H1 (cell line): ENCODE measurements around the gene PLB1. TPM values are rescaled to one million over a fixed set of nuclear protein-coding genes. Genes with fewer than 3 reads are reported as not detected.

ENCODE experiments used
- CTCF ChIA-PET: fragments of 300-600 bp; sonication (Branson Sonifier 250); formaldehyde crosslinking; loops from one replicate; lab custom pipeline; 2021; ENCODE audit not compliant: partially characterized antibody; lab: Charles Lee
- POLR2A ChIA-PET: fragments of 300-600 bp; sonication (Branson Sonifier 250); formaldehyde crosslinking; loops from one replicate; lab custom pipeline; 2021; ENCODE audit warnings: inconsistent platforms; ENCODE audit not compliant: partially characterized antibody; lab: Charles Lee
- DNase-seq, 2 experiments: peaks; one replicate each; pipeline versions ENCODE4 v3.0.0 to v3.0.0-alpha.2; 2010 to 2022; ENCODE audit warnings: low spot score in 2 of 2, low read depth in 1 of 2, mixed read lengths in 1 of 2
- FAIRE-seq: peaks from 2 replicates; lab custom pipeline; 2011; peaks lifted over from hg19 to GRCh38; lab: Jason Lieb, UNC
- H2AFZ ChIP-seq: 2 replicates; pipeline ENCODE4 v1.8.1; 2012; ENCODE audit warnings: low read length, inconsistent platforms
- H2AK5ac ChIP-seq: 2 replicates; pipeline ENCODE4 v1.6.1; 2013; ENCODE audit warnings: low read depth, low read length
- H2BK120ac ChIP-seq: replicated peaks from 2 replicates; pipeline ENCODE3; 2013; ENCODE audit warnings: low read depth, low read length, inconsistent platforms
- H2BK12ac ChIP-seq: 2 replicates; pipeline ENCODE4 v1.6.1; 2013; ENCODE audit warnings: low read depth, low read length
- H2BK15ac ChIP-seq: 2 replicates; pipeline ENCODE4 v1.6.1; 2013; ENCODE audit warnings: low read length
- H2BK20ac ChIP-seq: 2 replicates; pipeline ENCODE4 v1.6.1; 2013; ENCODE audit warnings: low read length
- H2BK5ac ChIP-seq: 2 replicates; pipeline ENCODE4 v1.6.1; 2013; ENCODE audit warnings: low read depth, low read length
- H3K14ac ChIP-seq: 2 replicates; pipeline ENCODE4 v1.6.1; 2013; ENCODE audit warnings: inconsistent platforms; ENCODE audit not compliant: insufficient read length
- H3K18ac ChIP-seq: 2 replicates; pipeline ENCODE4 v1.6.1; 2013; ENCODE audit warnings: low read length; ENCODE audit errors: extremely low read depth
- H3K23ac ChIP-seq: 2 replicates; pipeline ENCODE4 v1.6.1; 2013; ENCODE audit warnings: inconsistent platforms; ENCODE audit not compliant: insufficient read length
- H3K23me2 ChIP-seq: 2 replicates; pipeline ENCODE4 v1.6.1; 2013; ENCODE audit warnings: low read depth, low read length
- H3K27ac ChIP-seq: 2 replicates; pipeline ENCODE4 v1.6.1; 2011; ENCODE audit warnings: low read depth, low read length, inconsistent platforms
- H3K27me3 ChIP-seq, 4 experiments: replicated peaks in 1 of 4; 1 replicate in 1 of 4; 2 replicates in 3 of 4; pipeline versions ENCODE4 v1.6.1 to v1.8.1; 2011 to 2013; ENCODE audit warnings: low read length in 3 of 4, mild to moderate bottlenecking in 3 of 4, inconsistent platforms in 2 of 4, mixed read lengths in 2 of 4, moderate library complexity in 1 of 4; ENCODE audit not compliant: control insufficient read depth in 3 of 4, insufficient read depth in 3 of 4; ENCODE audit errors: extremely low read depth in 1 of 4
- H3K36me3 ChIP-seq, 4 experiments: 2 replicates each; pipeline versions ENCODE4 v1.6.1 to v1.8.1; 2011 to 2013; ENCODE audit warnings: mild to moderate bottlenecking in 4 of 4, low read length in 3 of 4, moderate library complexity in 2 of 4, control low read depth in 1 of 4, inconsistent platforms in 1 of 4; ENCODE audit not compliant: insufficient read depth in 4 of 4, control insufficient read depth in 2 of 4
- H3K4ac ChIP-seq: replicated peaks from 2 replicates; pipeline ENCODE3; 2013; ENCODE audit warnings: low read length, low read depth, mixed read lengths, inconsistent platforms; ENCODE audit not compliant: insufficient read length
- H3K4me1 ChIP-seq, 4 experiments: replicated peaks in 1 of 4; 1 replicate in 1 of 4; 2 replicates in 3 of 4; pipeline versions ENCODE4 v1.6.1 to v1.8.1; 2011 to 2013; ENCODE audit warnings: low read length in 3 of 4, inconsistent platforms in 2 of 4, mixed read lengths in 1 of 4; ENCODE audit not compliant: insufficient read depth in 4 of 4, control insufficient read depth in 3 of 4
- H3K4me2 ChIP-seq, 2 experiments: 2 replicates each; pipeline versions ENCODE4 v1.6.1 to v1.8.1; 2011 to 2013; ENCODE audit warnings: low read depth in 2 of 2, low read length in 2 of 2, control low read depth in 1 of 2, inconsistent platforms in 1 of 2, mild to moderate bottlenecking in 1 of 2; ENCODE audit not compliant: insufficient read depth in 1 of 2
- H3K4me3 ChIP-seq, 4 experiments: fragments of 200-600, 300-600 bp in 1 of 4; sonication (generic), shearing (Covaris generic), sonication (Bioruptor Twin) in 1 of 4; 2 replicates each; pipeline versions ENCODE4 v1.5.1 to v1.8.1; 2011 to 2016; ENCODE audit warnings: low read length in 4 of 4, low read depth in 3 of 4, control low read depth in 2 of 4, inconsistent platforms in 2 of 4, mild to moderate bottlenecking in 2 of 4, mixed read lengths in 1 of 4, moderate library complexity in 1 of 4; ENCODE audit not compliant: insufficient read depth in 2 of 4; ENCODE audit errors: extremely low read depth in 1 of 4
- H3K56ac ChIP-seq: replicated peaks from 2 replicates; pipeline ENCODE3; 2013; ENCODE audit warnings: low read depth, mild to moderate bottlenecking, mixed read lengths, low read length, inconsistent platforms; ENCODE audit not compliant: insufficient read length
- H3K79me1 ChIP-seq: 2 replicates; pipeline ENCODE4 v1.6.1; 2013; ENCODE audit warnings: low read depth, low read length, control low read depth
- H3K79me2 ChIP-seq, 2 experiments: 2 replicates each; pipeline versions ENCODE4 v1.6.1 to v1.8.1; 2012 to 2013; ENCODE audit warnings: low read length in 2 of 2, mild to moderate bottlenecking in 2 of 2, inconsistent platforms in 1 of 2; ENCODE audit not compliant: insufficient read depth in 2 of 2, control insufficient read depth in 1 of 2
- H3K9ac ChIP-seq, 4 experiments: replicated peaks in 1 of 4; 1 replicate in 1 of 4; 2 replicates in 3 of 4; pipeline versions ENCODE4 v1.6.1 to v1.8.1; 2011 to 2013; ENCODE audit warnings: low read depth in 3 of 4, low read length in 3 of 4, control low read depth in 2 of 4, mild to moderate bottlenecking in 2 of 4, moderate library complexity in 2 of 4, inconsistent platforms in 1 of 4; ENCODE audit errors: extremely low read depth in 1 of 4
- H3K9me3 ChIP-seq, 2 experiments: 2 replicates each; pipeline versions ENCODE4 v1.6.1 to v1.8.1; 2012 to 2013; ENCODE audit warnings: mild to moderate bottlenecking in 2 of 2, moderate library complexity in 2 of 2, control low read depth in 1 of 2, inconsistent platforms in 1 of 2, low read depth in 1 of 2, low read length in 1 of 2, mixed read lengths in 1 of 2; ENCODE audit not compliant: insufficient read depth in 2 of 2
- H4K20me1 ChIP-seq, 2 experiments: replicated peaks in 1 of 2; 2 replicates each; pipeline versions ENCODE3 to v1.8.1; 2011 to 2013; ENCODE audit warnings: inconsistent platforms in 2 of 2, low read length in 2 of 2, mild to moderate bottlenecking in 1 of 2; ENCODE audit not compliant: insufficient read depth in 2 of 2, control insufficient read depth in 1 of 2
- H4K5ac ChIP-seq: 2 replicates; pipeline ENCODE4 v1.6.1; 2013; ENCODE audit warnings: low read length, low read depth, mixed read lengths, inconsistent platforms; ENCODE audit not compliant: insufficient read length
- H4K8ac ChIP-seq: 2 replicates; pipeline ENCODE4 v1.8.0; 2013; ENCODE audit warnings: mild to moderate bottlenecking, moderate library complexity, low read length, inconsistent platforms; ENCODE audit not compliant: insufficient read depth; ENCODE audit errors: extremely low read depth
- H4K91ac ChIP-seq: replicated peaks from 2 replicates; pipeline ENCODE3; 2013; ENCODE audit warnings: low read length, mixed read lengths, inconsistent platforms; ENCODE audit not compliant: insufficient read length
- CHD1 ChIP-seq: IDR thresholded peaks from 2 replicates; pipeline ENCODE4 v1.6.1; 2012; ENCODE audit warnings: low read depth, low read length, improper control_type of control experiment
- GABPA ChIP-seq: IDR thresholded peaks from 2 replicates; pipeline ENCODE4 v1.6.1; 2011; ENCODE audit warnings: mild to moderate bottlenecking, low read length, moderate library complexity, borderline replicate concordance; ENCODE audit not compliant: insufficient read depth
- RXRA ChIP-seq: IDR thresholded peaks from 2 replicates; pipeline ENCODE4 v1.6.1; 2011; ENCODE audit warnings: low read depth, mild to moderate bottlenecking, low read length, moderate library complexity; ENCODE audit not compliant: insufficient read depth
- TBP ChIP-seq: IDR thresholded peaks from 2 replicates; pipeline ENCODE4 v1.6.1; 2011; ENCODE audit warnings: low read depth, low read length, improper control_type of control experiment
- TCF12 ChIP-seq: IDR thresholded peaks from 2 replicates; pipeline ENCODE4 v1.6.1; 2011; ENCODE audit warnings: low read depth, mild to moderate bottlenecking, low read length
- WGBS, 2 experiments: shearing (Covaris generic) in 1 of 2; methylation state at CpG; one replicate each; pipeline versions ENCODE4 v1.1.6 to v1.1.7; 2013 to 2015; ENCODE audit warnings: low lambda C conversion rate in 2 of 2, mixed read lengths in 2 of 2, inconsistent platforms in 1 of 2, low coverage in 1 of 2, missing lambda C conversion rate in 1 of 2; ENCODE audit not compliant: insufficient replicate concordance in 2 of 2, insufficient coverage in 1 of 2, insufficient read length in 1 of 2; ENCODE audit errors: extremely low coverage in 1 of 2, missing lambda C conversion rate in 1 of 2; 5-methylcytosine and 5-hydroxymethylcytosine counted together
- polyA plus RNA-seq, 7 experiments: library from polyadenylated mRNA; depleted of rRNA in 3 of 7; stranded (reverse) in 5 of 7; unstranded in 2 of 7; fragments of >200 nt in 5 of 7; fragments of 200-250 nt in 2 of 7; gene quantifications; 1 replicate in 5 of 7; 2 replicates in 1 of 7; 4 replicates in 1 of 7; pipeline versions ENCODE4 v1.2.1 to v1.2.3, GENCODE V29; 2011 to 2013; ENCODE audit warnings: missing spikeins in 2 of 7, mixed read lengths in 2 of 7
- total RNA-seq: library from RNA; stranded (reverse); fragmentation: NEBNext Ultra II Directional; extraction: Animal tissue kit (Norgen Biotek cat#: 25700); gene quantifications from 2 replicates; pipeline ENCODE4 v1.2.1, GENCODE V29; 2021

The PLB1 gene
- total and polyA plus RNA-seq, 2 of the 8 experiments (the other 6 are each of a cell fraction or from before 2014, with no cell fraction given): 0.20 to 0.36 TPM

DNA sequence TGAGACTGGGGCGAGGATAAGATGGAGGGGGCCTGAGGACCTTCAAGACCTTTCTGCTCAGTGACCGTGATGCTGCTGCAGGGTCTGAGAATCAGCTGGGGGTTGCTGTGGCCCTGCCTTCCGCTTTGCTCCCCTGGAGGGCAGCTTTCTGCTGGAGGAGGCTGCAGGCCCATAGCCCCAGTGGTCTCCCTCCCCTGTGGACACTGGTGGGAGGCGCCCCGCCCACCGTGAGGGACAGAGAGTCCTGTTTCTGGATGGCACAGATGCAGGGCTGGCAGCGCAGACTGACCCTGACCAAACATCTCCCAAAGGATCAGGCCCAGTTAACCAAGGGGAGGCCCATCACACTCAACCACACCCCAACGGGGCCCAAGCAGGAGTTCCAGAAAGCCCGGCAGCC lies 42.8 kb downstream of the PLB1 start:
- ChIA-PET CTCF (interaction anchor here (0.8 to 1.1 kb wide), 2 partner anchors 9 to 28 kb away, joined by 3 to 4 read pairs; no protein-coding TSS in a partner anchor), POLR2A (no interaction called here)
- no peak for TF ChIP-seq RXRA
- no peak for TF ChIP-seq GABPA
- no peak for TF ChIP-seq TCF12
- TF ChIP-seq CHD1: no peak
- TF ChIP-seq TBP: no peak

More for the DNA sequence above, 42.8 kb downstream of the PLB1 start:
- Histone ChIP-seq H3K4ac (no peak overlapping the region), H3K36me3 (no peaks in the 10 kb centered on the region), H3K4me1 (no peaks in the 10 kb centered on the region; a peak in 1 of 7 replicates), H2BK120ac (no peak overlapping the region), H4K5ac (no peak overlapping the region), H2BK20ac (no peak overlapping the region), H3K79me2 (no peaks in the 10 kb centered on the region), H2AFZ (no peak overlapping the region), H3K9ac (no peak overlapping the region), H2BK5ac (no peak overlapping the region), H3K27ac (no peak overlapping the region), H4K91ac (no peak overlapping the region), H3K14ac (no peak overlapping the region), H2BK12ac (no peak overlapping the region), H3K27me3 (no peaks in the 10 kb centered on the region), H3K56ac (no peak overlapping the region), H3K23me2 (no peaks in the 10 kb centered on the region), H4K8ac (no peak overlapping the region), H3K4me2 (no peak overlapping the region), H2AK5ac (no peak overlapping the region), H4K20me1 (no peaks in the 10 kb centered on the region), H3K9me3 (no peaks in the 10 kb centered on the region), H3K18ac (no peak overlapping the region), H2BK15ac (no peak overlapping the region), H3K79me1 (no peaks in the 10 kb centered on the region), H3K4me3 (no peak overlapping the region), H3K23ac (no peak overlapping the region)
- DNase-seq (no peak), FAIRE-seq (no peak)
- WGBS, 2 experiments: 86% methylated on average over 9 of the region's 9 CpGs; no CpG with 5 or more reads in 1 of the 2 experiments
